ENCODE results near the gene ERF.

Gene ERF

GRCh38 chr19:42234364-42234763 is 20.6 kb downstream of the ERF start:
- no peak for DNase-seq

GRCh38 chr19:42233678-42234292 is 21.1 kb downstream of the ERF start:
- DNase-seq: no peak

GRCh38 chr19:42233106-42233505 is 21.8 kb downstream of the ERF start:
- DNase-seq: no peak

- no peak for DNase-seq
Measured at GRCh38 chr19:42232435-42232834, 22.5 kb downstream of the ERF start.

GRCh38 chr19:42230571-42230970 is 24.4 kb downstream of the ERF start:
- no peak for DNase-seq

- no peak for DNase-seq
Measured at GRCh38 chr19:42229855-42230351, 25.0 kb downstream of the ERF start.

- no peak for DNase-seq
Measured at GRCh38 chr19:42229301-42229854, 25.6 kb downstream of the ERF start.

- no peak for DNase-seq
Measured at GRCh38 chr19:42228641-42229040, 26.3 kb downstream of the ERF start.

- DNase-seq: no peak
Measured at GRCh38 chr19:42226886-42227285, 28.0 kb downstream of the ERF start.

- DNase-seq: no peak
Measured at GRCh38 chr19:42225718-42226292, 29.1 kb downstream of the ERF start.

GRCh38 chr19:42224940-42225717 is 29.8 kb downstream of the ERF start:
- DNase-seq: no peak

GRCh38 chr19:42220751-42221097 is 34.2 kb downstream of the ERF start:
- no peak for DNase-seq

- DNase-seq: peak; percentile 99
Measured at GRCh38 chr19:42219812-42220750, 34.8 kb downstream of the ERF start, which contains the start of gene ZNF526. ZNF526 (plus strand) TSS chr19:42220312; CDS start chr19:42224404, 4,092 bp downstream.

GRCh38 chr19:42217520-42218437 is 37.1 kb downstream of the ERF start, which contains the start of gene DEDD2:
DEDD2 (minus strand) TSS chr19:42217677; CDS start chr19:42217007, 670 bp downstream.
- DNase-seq: peak; percentile 100

- DNase-seq: peak; percentile 30
Measured at GRCh38 chr19:42216653-42217519, 38.0 kb downstream of the ERF start.

GRCh38 chr19:42214810-42215485 is 40.0 kb downstream of the ERF start:
- DNase-seq: no peak

GRCh38 chr19:42212886-42213285 is 42.0 kb downstream of the ERF start:
- DNase-seq: peak; percentile 26

GRCh38 chr19:42208612-42209011 is 46.3 kb downstream of the ERF start:
- DNase-seq: no peak

GRCh38 chr19:42207767-42208271 is 47.1 kb downstream of the ERF start:
- no peak for DNase-seq
